H1 (cell line): ENCODE measurements around the gene VPS13D. TPM values are rescaled to one million over a fixed set of nuclear protein-coding genes. Genes with fewer than 3 reads are reported as not detected.

ENCODE experiments used
- CTCF ChIA-PET: fragments of 300-600 bp; sonication (Branson Sonifier 250); formaldehyde crosslinking; loops from one replicate; lab custom pipeline; 2021; ENCODE audit not compliant: partially characterized antibody; lab: Charles Lee
- POLR2A ChIA-PET: fragments of 300-600 bp; sonication (Branson Sonifier 250); formaldehyde crosslinking; loops from one replicate; lab custom pipeline; 2021; ENCODE audit warnings: inconsistent platforms; ENCODE audit not compliant: partially characterized antibody; lab: Charles Lee
- DNase-seq, 2 experiments: peaks; one replicate each; pipeline versions ENCODE4 v3.0.0 to v3.0.0-alpha.2; 2010 to 2022; ENCODE audit warnings: low spot score in 2 of 2, low read depth in 1 of 2, mixed read lengths in 1 of 2
- FAIRE-seq: peaks from 2 replicates; lab custom pipeline; 2011; peaks lifted over from hg19 to GRCh38; lab: Jason Lieb, UNC
- H2AFZ ChIP-seq: 2 replicates; pipeline ENCODE4 v1.8.1; 2012; ENCODE audit warnings: low read length, inconsistent platforms
- H2AK5ac ChIP-seq: 2 replicates; pipeline ENCODE4 v1.6.1; 2013; ENCODE audit warnings: low read depth, low read length
- H2BK120ac ChIP-seq: replicated peaks from 2 replicates; pipeline ENCODE3; 2013; ENCODE audit warnings: low read depth, low read length, inconsistent platforms
- H2BK12ac ChIP-seq: 2 replicates; pipeline ENCODE4 v1.6.1; 2013; ENCODE audit warnings: low read depth, low read length
- H2BK15ac ChIP-seq: 2 replicates; pipeline ENCODE4 v1.6.1; 2013; ENCODE audit warnings: low read length
- H2BK20ac ChIP-seq: 2 replicates; pipeline ENCODE4 v1.6.1; 2013; ENCODE audit warnings: low read length
- H2BK5ac ChIP-seq: 2 replicates; pipeline ENCODE4 v1.6.1; 2013; ENCODE audit warnings: low read depth, low read length
- H3K14ac ChIP-seq: 2 replicates; pipeline ENCODE4 v1.6.1; 2013; ENCODE audit warnings: inconsistent platforms; ENCODE audit not compliant: insufficient read length
- H3K18ac ChIP-seq: 2 replicates; pipeline ENCODE4 v1.6.1; 2013; ENCODE audit warnings: low read length; ENCODE audit errors: extremely low read depth
- H3K23ac ChIP-seq: 2 replicates; pipeline ENCODE4 v1.6.1; 2013; ENCODE audit warnings: inconsistent platforms; ENCODE audit not compliant: insufficient read length
- H3K23me2 ChIP-seq: 2 replicates; pipeline ENCODE4 v1.6.1; 2013; ENCODE audit warnings: low read depth, low read length
- H3K27ac ChIP-seq: 2 replicates; pipeline ENCODE4 v1.6.1; 2011; ENCODE audit warnings: low read depth, low read length, inconsistent platforms
- H3K27me3 ChIP-seq, 4 experiments: replicated peaks in 1 of 4; 1 replicate in 1 of 4; 2 replicates in 3 of 4; pipeline versions ENCODE4 v1.6.1 to v1.8.1; 2011 to 2013; ENCODE audit warnings: low read length in 3 of 4, mild to moderate bottlenecking in 3 of 4, inconsistent platforms in 2 of 4, mixed read lengths in 2 of 4, moderate library complexity in 1 of 4; ENCODE audit not compliant: control insufficient read depth in 3 of 4, insufficient read depth in 3 of 4; ENCODE audit errors: extremely low read depth in 1 of 4
- H3K36me3 ChIP-seq, 4 experiments: 2 replicates each; pipeline versions ENCODE4 v1.6.1 to v1.8.1; 2011 to 2013; ENCODE audit warnings: mild to moderate bottlenecking in 4 of 4, low read length in 3 of 4, moderate library complexity in 2 of 4, control low read depth in 1 of 4, inconsistent platforms in 1 of 4; ENCODE audit not compliant: insufficient read depth in 4 of 4, control insufficient read depth in 2 of 4
- H3K4ac ChIP-seq: replicated peaks from 2 replicates; pipeline ENCODE3; 2013; ENCODE audit warnings: low read length, low read depth, mixed read lengths, inconsistent platforms; ENCODE audit not compliant: insufficient read length
- H3K4me1 ChIP-seq, 4 experiments: replicated peaks in 1 of 4; 1 replicate in 1 of 4; 2 replicates in 3 of 4; pipeline versions ENCODE4 v1.6.1 to v1.8.1; 2011 to 2013; ENCODE audit warnings: low read length in 3 of 4, inconsistent platforms in 2 of 4, mixed read lengths in 1 of 4; ENCODE audit not compliant: insufficient read depth in 4 of 4, control insufficient read depth in 3 of 4
- H3K4me2 ChIP-seq, 2 experiments: 2 replicates each; pipeline versions ENCODE4 v1.6.1 to v1.8.1; 2011 to 2013; ENCODE audit warnings: low read depth in 2 of 2, low read length in 2 of 2, control low read depth in 1 of 2, inconsistent platforms in 1 of 2, mild to moderate bottlenecking in 1 of 2; ENCODE audit not compliant: insufficient read depth in 1 of 2
- H3K4me3 ChIP-seq, 4 experiments: fragments of 200-600, 300-600 bp in 1 of 4; sonication (generic), shearing (Covaris generic), sonication (Bioruptor Twin) in 1 of 4; 2 replicates each; pipeline versions ENCODE4 v1.5.1 to v1.8.1; 2011 to 2016; ENCODE audit warnings: low read length in 4 of 4, low read depth in 3 of 4, control low read depth in 2 of 4, inconsistent platforms in 2 of 4, mild to moderate bottlenecking in 2 of 4, mixed read lengths in 1 of 4, moderate library complexity in 1 of 4; ENCODE audit not compliant: insufficient read depth in 2 of 4; ENCODE audit errors: extremely low read depth in 1 of 4
- H3K56ac ChIP-seq: replicated peaks from 2 replicates; pipeline ENCODE3; 2013; ENCODE audit warnings: low read depth, mild to moderate bottlenecking, mixed read lengths, low read length, inconsistent platforms; ENCODE audit not compliant: insufficient read length
- H3K79me1 ChIP-seq: 2 replicates; pipeline ENCODE4 v1.6.1; 2013; ENCODE audit warnings: low read depth, low read length, control low read depth
- H3K79me2 ChIP-seq, 2 experiments: 2 replicates each; pipeline versions ENCODE4 v1.6.1 to v1.8.1; 2012 to 2013; ENCODE audit warnings: low read length in 2 of 2, mild to moderate bottlenecking in 2 of 2, inconsistent platforms in 1 of 2; ENCODE audit not compliant: insufficient read depth in 2 of 2, control insufficient read depth in 1 of 2
- H3K9ac ChIP-seq, 4 experiments: replicated peaks in 1 of 4; 1 replicate in 1 of 4; 2 replicates in 3 of 4; pipeline versions ENCODE4 v1.6.1 to v1.8.1; 2011 to 2013; ENCODE audit warnings: low read depth in 3 of 4, low read length in 3 of 4, control low read depth in 2 of 4, mild to moderate bottlenecking in 2 of 4, moderate library complexity in 2 of 4, inconsistent platforms in 1 of 4; ENCODE audit errors: extremely low read depth in 1 of 4
- H3K9me3 ChIP-seq, 2 experiments: 2 replicates each; pipeline versions ENCODE4 v1.6.1 to v1.8.1; 2012 to 2013; ENCODE audit warnings: mild to moderate bottlenecking in 2 of 2, moderate library complexity in 2 of 2, control low read depth in 1 of 2, inconsistent platforms in 1 of 2, low read depth in 1 of 2, low read length in 1 of 2, mixed read lengths in 1 of 2; ENCODE audit not compliant: insufficient read depth in 2 of 2
- H4K20me1 ChIP-seq, 2 experiments: replicated peaks in 1 of 2; 2 replicates each; pipeline versions ENCODE3 to v1.8.1; 2011 to 2013; ENCODE audit warnings: inconsistent platforms in 2 of 2, low read length in 2 of 2, mild to moderate bottlenecking in 1 of 2; ENCODE audit not compliant: insufficient read depth in 2 of 2, control insufficient read depth in 1 of 2
- H4K5ac ChIP-seq: 2 replicates; pipeline ENCODE4 v1.6.1; 2013; ENCODE audit warnings: low read length, low read depth, mixed read lengths, inconsistent platforms; ENCODE audit not compliant: insufficient read length
- H4K8ac ChIP-seq: 2 replicates; pipeline ENCODE4 v1.8.0; 2013; ENCODE audit warnings: mild to moderate bottlenecking, moderate library complexity, low read length, inconsistent platforms; ENCODE audit not compliant: insufficient read depth; ENCODE audit errors: extremely low read depth
- H4K91ac ChIP-seq: replicated peaks from 2 replicates; pipeline ENCODE3; 2013; ENCODE audit warnings: low read length, mixed read lengths, inconsistent platforms; ENCODE audit not compliant: insufficient read length
- BACH1 ChIP-seq: IDR thresholded peaks from 2 replicates; pipeline ENCODE4 v1.6.1; 2012; ENCODE audit warnings: low read length, improper control_type of control experiment
- CHD2 ChIP-seq: IDR thresholded peaks from 2 replicates; pipeline ENCODE4 v1.6.1; 2012; ENCODE audit warnings: low read length, improper control_type of control experiment
- MAFK ChIP-seq: IDR thresholded peaks from 2 replicates; pipeline ENCODE4 v1.6.1; 2012; ENCODE audit warnings: low read depth, mild to moderate bottlenecking, improper control_type of control experiment, low read length
- PHF8 ChIP-seq: fragments of 200-600 bp; sonication (generic); conservative IDR thresholded peaks from 2 replicates; pipeline ENCODE4 v1.7.1; 2012; ENCODE audit warnings: low read depth, mild to moderate bottlenecking, inconsistent platforms, low read length, moderate library complexity
- TAF7 ChIP-seq: optimal IDR thresholded peaks from 2 replicates; pipeline ENCODE3; 2011; ENCODE audit warnings: low read depth, mild to moderate bottlenecking, inconsistent platforms, low read length, moderate library complexity, borderline replicate concordance
- TEAD4 ChIP-seq: IDR thresholded peaks from 2 replicates; pipeline ENCODE4 v1.6.1; 2012; ENCODE audit warnings: low read depth, low read length, inconsistent platforms, mixed read lengths
- WGBS, 2 experiments: shearing (Covaris generic) in 1 of 2; methylation state at CpG; one replicate each; pipeline versions ENCODE4 v1.1.6 to v1.1.7; 2013 to 2015; ENCODE audit warnings: low lambda C conversion rate in 2 of 2, mixed read lengths in 2 of 2, inconsistent platforms in 1 of 2, low coverage in 1 of 2, missing lambda C conversion rate in 1 of 2; ENCODE audit not compliant: insufficient replicate concordance in 2 of 2, insufficient coverage in 1 of 2, insufficient read length in 1 of 2; ENCODE audit errors: extremely low coverage in 1 of 2, missing lambda C conversion rate in 1 of 2; 5-methylcytosine and 5-hydroxymethylcytosine counted together
- polyA plus RNA-seq, 7 experiments: library from polyadenylated mRNA; depleted of rRNA in 3 of 7; stranded (reverse) in 5 of 7; unstranded in 2 of 7; fragments of >200 nt in 5 of 7; fragments of 200-250 nt in 2 of 7; gene quantifications; 1 replicate in 5 of 7; 2 replicates in 1 of 7; 4 replicates in 1 of 7; pipeline versions ENCODE4 v1.2.1 to v1.2.3, GENCODE V29; 2011 to 2013; ENCODE audit warnings: missing spikeins in 2 of 7, mixed read lengths in 2 of 7
- total RNA-seq: library from RNA; stranded (reverse); fragmentation: NEBNext Ultra II Directional; extraction: Animal tissue kit (Norgen Biotek cat#: 25700); gene quantifications from 2 replicates; pipeline ENCODE4 v1.2.1, GENCODE V29; 2021
- TF ChIP-seq, protein P1 (sequence below): IDR thresholded peaks from 2 replicates; pipeline ENCODE4 v1.6.1; 2011; ENCODE audit warnings: low read depth, mild to moderate bottlenecking, low read length; ENCODE audit not compliant: insufficient read depth

The VPS13D gene
- total and polyA plus RNA-seq, 2 of the 8 experiments (the other 6 are each of a cell fraction or from before 2014, with no cell fraction given): 10.9 to 31.2 TPM

DNA sequence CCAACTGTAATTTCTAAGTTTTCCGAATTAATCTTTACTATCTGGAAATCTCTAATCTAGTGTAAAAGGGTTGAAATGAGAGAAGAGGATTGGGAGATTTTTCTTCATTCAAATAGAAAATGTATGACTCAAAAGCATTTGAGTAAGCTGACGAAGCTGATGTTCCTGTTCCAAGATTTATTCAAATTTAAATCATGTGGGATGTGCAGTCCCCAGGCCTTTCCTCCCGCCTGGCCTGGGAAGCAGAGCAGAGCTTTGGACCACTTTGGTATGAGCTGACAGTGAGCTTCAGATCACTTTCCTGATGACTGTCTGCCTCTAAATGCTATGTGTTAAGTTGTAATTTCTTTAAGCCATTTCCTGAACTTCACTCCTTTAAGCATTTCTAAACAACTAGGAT is 196.2 kb downstream of the VPS13D start:
- Histone ChIP-seq H3K36me3 (no peaks in the 10 kb centered on the region), H3K23ac (no peak overlapping the region), H4K20me1 (no peaks in the 10 kb centered on the region), H3K23me2 (no peaks in the 10 kb centered on the region), H4K91ac (no peak overlapping the region), H4K8ac (no peak overlapping the region), H3K4me2 (no peak overlapping the region), H2BK5ac (no peak overlapping the region), H3K79me1 (no peaks in the 10 kb centered on the region), H2AK5ac (no peak overlapping the region), H2BK20ac (no peak overlapping the region), H3K18ac (no peak overlapping the region), H2BK12ac (no peak overlapping the region), H4K5ac (no peak overlapping the region), H2BK120ac (no peak overlapping the region), H3K9ac (no peak overlapping the region), H3K27me3 (no peaks in the 10 kb centered on the region), H3K14ac (no peak overlapping the region), H3K79me2 (no peaks in the 10 kb centered on the region), H2BK15ac (no peak overlapping the region), H3K9me3 (no peaks in the 10 kb centered on the region), H3K4me3 (no peak overlapping the region), H3K56ac (no peak overlapping the region), H3K27ac (no peak overlapping the region), H2AFZ (no peak overlapping the region), H3K4me1 (0 out of 7 replicates have a peak, but pooled peaks cover 0 to 2% (median 0%) of the 10 kb centered on the region in 4 experiments), H3K4ac (no peak overlapping the region)
- POLR2A ChIA-PET: interaction anchor here (0.6 kb wide), 1 partner anchor 169 kb away, joined by 3 read pairs; no protein-coding TSS in a partner anchor
- FAIRE-seq (no peak), DNase-seq (no peak)
- 80% methylated on average over 3 of the region's 3 CpGs; no CpG with 5 or more reads in 1 of the 2 experiments for WGBS, 2 experiments
- CTCF ChIA-PET: interaction anchor here (1.2 to 1.6 kb wide), 2 partner anchors 18 to 20 kb away, joined by 3 to 4 read pairs; no protein-coding TSS in a partner anchor
- TF ChIP-seq TAF7 (no peak), CHD2 (no peak), PHF8 (no peak), TEAD4 (no peak), MAFK (no peak), BACH1 (no peak)
- TF ChIP-seq, protein P1, sequence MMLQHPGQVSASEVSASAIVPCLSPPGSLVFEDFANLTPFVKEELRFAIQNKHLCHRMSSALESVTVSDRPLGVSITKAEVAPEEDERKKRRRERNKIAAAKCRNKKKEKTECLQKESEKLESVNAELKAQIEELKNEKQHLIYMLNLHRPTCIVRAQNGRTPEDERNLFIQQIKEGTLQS: no peak
